Measurements from ENCODE around the gene EHD1. TPM values are rescaled to one million over a fixed set of nuclear protein-coding genes. Genes with fewer than 3 reads are reported as not detected.

The EHD1 gene
- total and polyA plus RNA-seq, 9 of the 15 experiments (the other 6 are each of a cell fraction or from before 2014, with no cell fraction given) = 0.46 to 65.0 (median 16.4) TPM

- TF ChIP-seq NFIC (IDR thresholded peaks at IDR 0.05) (no peak), PRMT5 (CRISPR knock-in tag; IDR thresholded peaks at IDR 0.05) (no peak), ZFP91 (CRISPR knock-in tag; IDR thresholded peaks at IDR 0.05) (no peak), MAFK (IDR thresholded peaks at IDR 0.05; ENCODE audit: low read length) (no peak), LARP7 (IDR thresholded peaks at IDR 0.05) (no peak), EWSR1 (IDR thresholded peaks at IDR 0.05; ENCODE audit: borderline replicate concordance, low read depth, partially characterized antibody) (no peak), REST (IDR thresholded peaks at IDR 0.05; ENCODE audit: borderline replicate concordance) (no peak), REST (CRISPR knock-in tag; IDR thresholded peaks at IDR 0.05; ENCODE audit: low read depth) (no peak), ZNF79 (CRISPR knock-in tag; IDR thresholded peaks at IDR 0.05; ENCODE audit: low read depth) (no peak)
- TF ChIP-seq, protein P1, sequence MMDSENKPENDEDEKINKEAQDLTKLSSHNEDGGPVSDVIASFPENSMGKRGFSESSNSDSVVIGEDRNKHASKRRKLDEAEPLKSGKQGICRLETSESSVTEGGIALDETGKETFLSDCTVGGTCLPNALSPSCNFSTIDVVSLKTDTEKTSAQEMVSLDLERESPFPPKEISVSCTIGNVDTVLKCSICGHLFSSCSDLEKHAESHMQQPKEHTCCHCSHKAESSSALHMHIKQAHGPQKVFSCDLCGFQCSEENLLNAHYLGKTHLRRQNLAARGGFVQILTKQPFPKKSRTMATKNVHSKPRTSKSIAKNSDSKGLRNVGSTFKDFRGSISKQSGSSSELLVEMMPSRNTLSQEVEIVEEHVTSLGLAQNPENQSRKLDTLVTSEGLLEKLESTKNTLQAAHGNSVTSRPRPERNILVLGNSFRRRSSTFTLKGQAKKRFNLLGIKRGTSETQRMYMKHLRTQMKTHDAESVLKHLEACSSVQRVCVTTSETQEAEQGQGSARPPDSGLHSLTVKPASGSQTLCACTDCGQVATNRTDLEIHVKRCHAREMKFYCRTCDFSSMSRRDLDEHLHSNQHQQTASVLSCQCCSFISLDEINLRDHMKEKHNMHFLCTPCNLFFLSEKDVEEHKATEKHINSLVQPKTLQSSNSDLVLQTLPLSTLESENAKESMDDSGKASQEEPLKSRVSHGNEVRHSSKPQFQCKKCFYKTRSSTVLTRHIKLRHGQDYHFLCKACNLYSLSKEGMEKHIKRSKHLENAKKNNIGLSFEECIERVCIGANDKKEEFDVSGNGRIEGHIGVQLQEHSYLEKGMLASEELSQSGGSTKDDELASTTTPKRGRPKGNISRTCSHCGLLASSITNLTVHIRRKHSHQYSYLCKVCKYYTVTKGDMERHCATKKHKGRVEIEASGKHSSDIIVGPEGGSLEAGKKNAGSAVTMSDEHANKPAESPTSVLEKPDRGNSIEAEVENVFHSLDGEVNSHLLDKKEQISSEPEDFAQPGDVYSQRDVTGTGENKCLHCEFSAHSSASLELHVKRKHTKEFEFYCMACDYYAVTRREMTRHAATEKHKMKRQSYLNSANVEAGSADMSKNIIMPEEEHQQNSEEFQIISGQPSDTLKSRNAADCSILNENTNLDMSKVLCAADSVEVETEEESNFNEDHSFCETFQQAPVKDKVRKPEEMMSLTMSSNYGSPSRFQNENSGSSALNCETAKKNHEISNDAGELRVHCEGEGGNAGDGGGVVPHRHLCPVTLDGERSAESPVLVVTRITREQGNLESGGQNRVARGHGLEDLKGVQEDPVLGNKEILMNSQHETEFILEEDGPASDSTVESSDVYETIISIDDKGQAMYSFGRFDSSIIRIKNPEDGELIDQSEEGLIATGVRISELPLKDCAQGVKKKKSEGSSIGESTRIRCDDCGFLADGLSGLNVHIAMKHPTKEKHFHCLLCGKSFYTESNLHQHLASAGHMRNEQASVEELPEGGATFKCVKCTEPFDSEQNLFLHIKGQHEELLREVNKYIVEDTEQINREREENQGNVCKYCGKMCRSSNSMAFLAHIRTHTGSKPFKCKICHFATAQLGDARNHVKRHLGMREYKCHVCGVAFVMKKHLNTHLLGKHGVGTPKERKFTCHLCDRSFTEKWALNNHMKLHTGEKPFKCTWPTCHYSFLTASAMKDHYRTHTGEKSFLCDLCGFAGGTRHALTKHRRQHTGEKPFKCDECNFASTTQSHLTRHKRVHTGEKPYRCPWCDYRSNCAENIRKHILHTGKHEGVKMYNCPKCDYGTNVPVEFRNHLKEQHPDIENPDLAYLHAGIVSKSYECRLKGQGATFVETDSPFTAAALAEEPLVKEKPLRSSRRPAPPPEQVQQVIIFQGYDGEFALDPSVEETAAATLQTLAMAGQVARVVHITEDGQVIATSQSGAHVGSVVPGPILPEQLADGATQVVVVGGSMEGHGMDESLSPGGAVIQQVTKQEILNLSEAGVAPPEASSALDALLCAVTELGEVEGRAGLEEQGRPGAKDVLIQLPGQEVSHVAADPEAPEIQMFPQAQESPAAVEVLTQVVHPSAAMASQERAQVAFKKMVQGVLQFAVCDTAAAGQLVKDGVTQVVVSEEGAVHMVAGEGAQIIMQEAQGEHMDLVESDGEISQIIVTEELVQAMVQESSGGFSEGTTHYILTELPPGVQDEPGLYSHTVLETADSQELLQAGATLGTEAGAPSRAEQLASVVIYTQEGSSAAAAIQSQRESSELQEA (IDR thresholded peaks at IDR 0.05; ENCODE audit: low read depth) = no peak
These were observed 68.0 kb downstream of the EHD1 start, which contains the start of gene MEN1 (continued) for GRCh38 chr11:64810271-64810890.

Measured in K562 (cell line).